Liver (tissue), 9 donors: Measurements from ENCODE around the gene ATOH8. TPM values are rescaled to one million over a fixed set of nuclear protein-coding genes. Genes with fewer than 3 reads are reported as not detected.

Source experiments
- DNase-seq: peaks from one replicate; pipeline ENCODE4 v3.0.0-alpha.2; 2017; ENCODE audit warnings: low spot score
- H3K27ac ChIP-seq, 2 donors: one replicate each; pipeline ENCODE4 v1.7.0; 2013; ENCODE audit warnings: inconsistent platforms in 2 of 2, low read length in 2 of 2, control low read depth in 1 of 2, low read depth in 1 of 2, mild to moderate bottlenecking in 1 of 2
- H3K27me3 ChIP-seq, 4 donors: one replicate each; pipeline versions ENCODE4 v1.6.1 to v1.7.0; 2013; ENCODE audit warnings: low read length in 3 of 4, inconsistent platforms in 1 of 4, mild to moderate bottlenecking in 1 of 4, moderate library complexity in 1 of 4; ENCODE audit not compliant: control insufficient read depth in 4 of 4, insufficient read depth in 4 of 4
- H3K36me3 ChIP-seq, 4 donors: one replicate each; pipeline versions ENCODE4 v1.6.1 to v1.7.0; 2013; ENCODE audit warnings: low read length in 3 of 4, mild to moderate bottlenecking in 3 of 4, low read depth in 1 of 4, moderate library complexity in 1 of 4; ENCODE audit not compliant: control insufficient read depth in 4 of 4, insufficient read depth in 3 of 4
- H3K4me1 ChIP-seq, 4 donors: one replicate each; pipeline versions ENCODE4 v1.6.1 to v1.7.0; 2013; ENCODE audit warnings: low read length in 3 of 4, mild to moderate bottlenecking in 3 of 4, moderate library complexity in 1 of 4; ENCODE audit not compliant: control insufficient read depth in 4 of 4, insufficient read depth in 4 of 4
- H3K4me3 ChIP-seq, 3 donors: one replicate each; pipeline versions ENCODE4 v1.6.1 to v1.7.0; 2013; ENCODE audit warnings: low read length in 3 of 3, control low read depth in 1 of 3, low read depth in 1 of 3, mild to moderate bottlenecking in 1 of 3
- H3K9ac ChIP-seq, 2 donors: one replicate each; pipeline ENCODE4 v1.7.0; 2013; ENCODE audit warnings: low read length in 2 of 2, mild to moderate bottlenecking in 2 of 2, moderate library complexity in 2 of 2, control low read depth in 1 of 2, low read depth in 1 of 2
- H3K9me3 ChIP-seq, 4 donors: one replicate each; pipeline versions ENCODE4 v1.6.1 to v1.7.0; 2013; ENCODE audit warnings: low read length in 3 of 4; ENCODE audit not compliant: control insufficient read depth in 4 of 4
- EGR1 ChIP-seq, 2 donors: IDR thresholded peaks; 2 replicates each; pipeline ENCODE4 v1.6.1; 2016 to 2018; ENCODE audit warnings: antibody characterized with exemption in 2 of 2, low read depth in 2 of 2
- FOXA1 ChIP-seq: IDR thresholded peaks from 2 replicates; pipeline ENCODE4 v1.6.1; 2016; ENCODE audit warnings: antibody characterized with exemption
- FOXA2 ChIP-seq: IDR thresholded peaks from 2 replicates; pipeline ENCODE4 v1.6.1; 2016; ENCODE audit warnings: antibody characterized with exemption
- GABPA ChIP-seq, 2 donors: IDR thresholded peaks in 1 of 2; conservative IDR thresholded peaks in 1 of 2; 2 replicates each; pipeline ENCODE4 v1.6.1; 2016; ENCODE audit warnings: antibody characterized with exemption in 2 of 2, mild to moderate bottlenecking in 1 of 2, moderate library complexity in 1 of 2
- HNF4A ChIP-seq, 2 donors: conservative IDR thresholded peaks; 2 replicates each; pipeline ENCODE4 v1.6.1; 2016; ENCODE audit warnings: antibody characterized with exemption in 2 of 2, mild to moderate bottlenecking in 2 of 2
- HNF4G ChIP-seq: IDR thresholded peaks from 2 replicates; pipeline ENCODE4 v1.6.1; 2016; ENCODE audit warnings: antibody characterized with exemption
- JUND ChIP-seq, 2 donors: IDR thresholded peaks; 2 replicates each; pipeline ENCODE4 v1.6.1; 2016; ENCODE audit warnings: antibody characterized with exemption in 2 of 2
- NR2F2 ChIP-seq: IDR thresholded peaks from 2 replicates; pipeline ENCODE4 v1.6.1; 2016; ENCODE audit warnings: antibody characterized with exemption
- RAD21 ChIP-seq, 2 donors: IDR thresholded peaks; 2 replicates each; pipeline ENCODE4 v1.6.1; 2016; ENCODE audit warnings: antibody characterized with exemption in 2 of 2, mild to moderate bottlenecking in 2 of 2
- RXRA ChIP-seq, 2 donors: IDR thresholded peaks; 2 replicates each; pipeline ENCODE4 v1.6.1; 2017 to 2018; ENCODE audit warnings: antibody characterized with exemption in 2 of 2, mild to moderate bottlenecking in 1 of 2
- SP1 ChIP-seq: IDR thresholded peaks from 2 replicates; pipeline ENCODE4 v1.6.1; 2018; ENCODE audit warnings: antibody characterized with exemption, mild to moderate bottlenecking
- TAF1 ChIP-seq: conservative IDR thresholded peaks from 2 replicates; pipeline ENCODE4 v1.6.1; 2016; ENCODE audit warnings: antibody characterized with exemption, mild to moderate bottlenecking
- YY1 ChIP-seq: IDR thresholded peaks from 2 replicates; pipeline ENCODE4 v1.6.1; 2016; ENCODE audit warnings: antibody characterized with exemption, mild to moderate bottlenecking
- WGBS: extraction: QIAGEN DNeasy Blood & Tissue Kit; methylation state at CpG from one replicate; pipeline ENCODE4 v1.1.7; 2013; 5-methylcytosine and 5-hydroxymethylcytosine counted together
- polyA plus RNA-seq, 2 donors: library from polyadenylated mRNA; stranded (reverse) in 1 of 2; unstranded in 1 of 2; fragments of 200-250 nt in 1 of 2; fragments of >200 nt in 1 of 2; fragmentation: Nextera tagmentation in 1 of 2; extraction: Ambion mirVana in 1 of 2; gene quantifications; one replicate each; pipeline versions ENCODE4 v1.2.1 to v1.2.3, GENCODE V29; 2013 to 2015
- total RNA-seq, 2 donors: library from RNA; depleted of rRNA; stranded (reverse); fragments of >200 nt; gene quantifications; one replicate each; pipeline ENCODE4 v1.2.3, GENCODE V29; 2014
- TF ChIP-seq, protein P1 (sequence below): IDR thresholded peaks from 2 replicates; pipeline ENCODE4 v1.6.1; 2016; ENCODE audit warnings: antibody characterized with exemption
- TF ChIP-seq, protein P2 (sequence below): IDR thresholded peaks from 2 replicates; pipeline ENCODE4 v1.6.1; 2016; ENCODE audit warnings: antibody characterized with exemption
- TF ChIP-seq, protein P3 (sequence below): fragments of 150-350 bp; IDR thresholded peaks from 2 replicates; pipeline ENCODE4 v1.5.1; 2017; ENCODE audit warnings: improper control_type of control experiment, low read depth, low read length; ENCODE audit not compliant: missing input control
- TF ChIP-seq, protein P4 (sequence below): IDR thresholded peaks from 2 replicates; pipeline ENCODE4 v1.6.1; 2016; ENCODE audit warnings: antibody characterized with exemption
- TF ChIP-seq, protein P5 (sequence below): IDR thresholded peaks from 2 replicates; pipeline ENCODE4 v1.6.1; 2016; ENCODE audit warnings: antibody characterized with exemption, mild to moderate bottlenecking
- donor health status: healthy.
- donor health status: healthy.
- donor health status: healthy.
- donor health status: healthy.
- donor health status: healthy.

The ATOH8 gene
- total and polyA plus RNA-seq, 4 donors, result 0.33 to 37.7 (median 26.8) TPM

DNA sequence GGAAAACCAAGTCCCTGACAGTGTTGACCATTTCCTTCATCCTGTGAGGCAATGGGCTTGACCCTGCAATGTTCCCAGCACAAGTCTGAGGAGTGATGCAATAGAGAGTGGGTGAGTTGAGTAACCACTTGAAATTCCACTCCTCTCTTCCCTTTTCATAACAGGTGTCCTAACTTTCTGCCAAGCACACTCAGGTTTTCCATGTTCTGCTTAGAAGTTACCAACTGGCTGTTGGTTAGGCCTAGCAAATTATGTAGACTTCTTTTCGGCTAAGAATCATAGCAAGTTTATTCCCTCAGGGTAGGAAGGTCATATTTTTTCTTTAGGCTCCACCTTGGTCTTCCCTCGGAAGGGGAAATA lies 48.1 kb upstream of the ATOH8 start:
- peaks cover 23 to 57% (median 51%) of the 10 kb centered on the region in 4 donors for H3K4me1 ChIP-seq
- no peaks in the 10 kb centered on the region for H3K27me3 ChIP-seq

More for the DNA sequence above, 48.1 kb upstream of the ATOH8 start:
- 81% methylated on average over 2 of the region's 2 CpGs for WGBS
- peak; percentile 91 for TF ChIP-seq YY1
- TF ChIP-seq FOXA2, result peak; percentile 82
- TF ChIP-seq HNF4G, result peak; percentile 49
- TF ChIP-seq FOXA1, result peak; percentile 63
- TF ChIP-seq, protein P1, sequence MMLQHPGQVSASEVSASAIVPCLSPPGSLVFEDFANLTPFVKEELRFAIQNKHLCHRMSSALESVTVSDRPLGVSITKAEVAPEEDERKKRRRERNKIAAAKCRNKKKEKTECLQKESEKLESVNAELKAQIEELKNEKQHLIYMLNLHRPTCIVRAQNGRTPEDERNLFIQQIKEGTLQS, result peak; percentile 99
- TF ChIP-seq, protein P2, sequence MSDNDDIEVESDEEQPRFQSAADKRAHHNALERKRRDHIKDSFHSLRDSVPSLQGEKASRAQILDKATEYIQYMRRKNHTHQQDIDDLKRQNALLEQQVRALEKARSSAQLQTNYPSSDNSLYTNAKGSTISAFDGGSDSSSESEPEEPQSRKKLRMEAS, result peak; percentile 96
- TF ChIP-seq TAF1, result no peak
- TF ChIP-seq SP1, result peak; percentile 94
- TF ChIP-seq EGR1 (IDR thresholded peaks at IDR 0.05; ENCODE audit: low read depth in 2 of 2), result peak; percentile 89 to 96
- peak; percentile 52 to 67 for TF ChIP-seq RAD21 (IDR thresholded peaks at IDR 0.05)
- peak; percentile 97 to 100 for TF ChIP-seq JUND (IDR thresholded peaks at IDR 0.05)
- TF ChIP-seq NR2F2, result peak; percentile 78
- peak; percentile 96 to 98 for TF ChIP-seq RXRA (IDR thresholded peaks at IDR 0.05)
- TF ChIP-seq, protein P3, sequence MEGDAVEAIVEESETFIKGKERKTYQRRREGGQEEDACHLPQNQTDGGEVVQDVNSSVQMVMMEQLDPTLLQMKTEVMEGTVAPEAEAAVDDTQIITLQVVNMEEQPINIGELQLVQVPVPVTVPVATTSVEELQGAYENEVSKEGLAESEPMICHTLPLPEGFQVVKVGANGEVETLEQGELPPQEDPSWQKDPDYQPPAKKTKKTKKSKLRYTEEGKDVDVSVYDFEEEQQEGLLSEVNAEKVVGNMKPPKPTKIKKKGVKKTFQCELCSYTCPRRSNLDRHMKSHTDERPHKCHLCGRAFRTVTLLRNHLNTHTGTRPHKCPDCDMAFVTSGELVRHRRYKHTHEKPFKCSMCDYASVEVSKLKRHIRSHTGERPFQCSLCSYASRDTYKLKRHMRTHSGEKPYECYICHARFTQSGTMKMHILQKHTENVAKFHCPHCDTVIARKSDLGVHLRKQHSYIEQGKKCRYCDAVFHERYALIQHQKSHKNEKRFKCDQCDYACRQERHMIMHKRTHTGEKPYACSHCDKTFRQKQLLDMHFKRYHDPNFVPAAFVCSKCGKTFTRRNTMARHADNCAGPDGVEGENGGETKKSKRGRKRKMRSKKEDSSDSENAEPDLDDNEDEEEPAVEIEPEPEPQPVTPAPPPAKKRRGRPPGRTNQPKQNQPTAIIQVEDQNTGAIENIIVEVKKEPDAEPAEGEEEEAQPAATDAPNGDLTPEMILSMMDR, result no peak
- TF ChIP-seq GABPA (IDR thresholded peaks at IDR 0.05 in 1 of 2, conservative IDR thresholded peaks at IDR 0.05 in 1 of 2), result peak; percentile 8 to 71
- peak; percentile 84 to 92 for TF ChIP-seq HNF4A (conservative IDR thresholded peaks at IDR 0.05)
- TF ChIP-seq, protein P4, sequence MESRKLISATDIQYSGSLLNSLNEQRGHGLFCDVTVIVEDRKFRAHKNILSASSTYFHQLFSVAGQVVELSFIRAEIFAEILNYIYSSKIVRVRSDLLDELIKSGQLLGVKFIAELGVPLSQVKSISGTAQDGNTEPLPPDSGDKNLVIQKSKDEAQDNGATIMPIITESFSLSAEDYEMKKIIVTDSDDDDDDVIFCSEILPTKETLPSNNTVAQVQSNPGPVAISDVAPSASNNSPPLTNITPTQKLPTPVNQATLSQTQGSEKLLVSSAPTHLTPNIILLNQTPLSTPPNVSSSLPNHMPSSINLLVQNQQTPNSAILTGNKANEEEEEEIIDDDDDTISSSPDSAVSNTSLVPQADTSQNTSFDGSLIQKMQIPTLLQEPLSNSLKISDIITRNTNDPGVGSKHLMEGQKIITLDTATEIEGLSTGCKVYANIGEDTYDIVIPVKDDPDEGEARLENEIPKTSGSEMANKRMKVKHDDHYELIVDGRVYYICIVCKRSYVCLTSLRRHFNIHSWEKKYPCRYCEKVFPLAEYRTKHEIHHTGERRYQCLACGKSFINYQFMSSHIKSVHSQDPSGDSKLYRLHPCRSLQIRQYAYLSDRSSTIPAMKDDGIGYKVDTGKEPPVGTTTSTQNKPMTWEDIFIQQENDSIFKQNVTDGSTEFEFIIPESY, result peak; percentile 83
- TF ChIP-seq, protein P5, sequence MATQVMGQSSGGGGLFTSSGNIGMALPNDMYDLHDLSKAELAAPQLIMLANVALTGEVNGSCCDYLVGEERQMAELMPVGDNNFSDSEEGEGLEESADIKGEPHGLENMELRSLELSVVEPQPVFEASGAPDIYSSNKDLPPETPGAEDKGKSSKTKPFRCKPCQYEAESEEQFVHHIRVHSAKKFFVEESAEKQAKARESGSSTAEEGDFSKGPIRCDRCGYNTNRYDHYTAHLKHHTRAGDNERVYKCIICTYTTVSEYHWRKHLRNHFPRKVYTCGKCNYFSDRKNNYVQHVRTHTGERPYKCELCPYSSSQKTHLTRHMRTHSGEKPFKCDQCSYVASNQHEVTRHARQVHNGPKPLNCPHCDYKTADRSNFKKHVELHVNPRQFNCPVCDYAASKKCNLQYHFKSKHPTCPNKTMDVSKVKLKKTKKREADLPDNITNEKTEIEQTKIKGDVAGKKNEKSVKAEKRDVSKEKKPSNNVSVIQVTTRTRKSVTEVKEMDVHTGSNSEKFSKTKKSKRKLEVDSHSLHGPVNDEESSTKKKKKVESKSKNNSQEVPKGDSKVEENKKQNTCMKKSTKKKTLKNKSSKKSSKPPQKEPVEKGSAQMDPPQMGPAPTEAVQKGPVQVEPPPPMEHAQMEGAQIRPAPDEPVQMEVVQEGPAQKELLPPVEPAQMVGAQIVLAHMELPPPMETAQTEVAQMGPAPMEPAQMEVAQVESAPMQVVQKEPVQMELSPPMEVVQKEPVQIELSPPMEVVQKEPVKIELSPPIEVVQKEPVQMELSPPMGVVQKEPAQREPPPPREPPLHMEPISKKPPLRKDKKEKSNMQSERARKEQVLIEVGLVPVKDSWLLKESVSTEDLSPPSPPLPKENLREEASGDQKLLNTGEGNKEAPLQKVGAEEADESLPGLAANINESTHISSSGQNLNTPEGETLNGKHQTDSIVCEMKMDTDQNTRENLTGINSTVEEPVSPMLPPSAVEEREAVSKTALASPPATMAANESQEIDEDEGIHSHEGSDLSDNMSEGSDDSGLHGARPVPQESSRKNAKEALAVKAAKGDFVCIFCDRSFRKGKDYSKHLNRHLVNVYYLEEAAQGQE, result peak; percentile 64
- no peak overlapping the region for H3K4me3 ChIP-seq
- peak overlapping the region in 1 of 2 donors; percentile 19 for H3K9ac ChIP-seq
- H3K9me3 ChIP-seq, result no peaks in the 10 kb centered on the region
- no peaks in the 10 kb centered on the region for H3K36me3 ChIP-seq
- DNase-seq, result no peak
- H3K27ac ChIP-seq, result peak overlapping the region; percentile 85 to 93
